Gastroesophageal sphincter (tissue), 3 donors: Measurements from ENCODE around the gene CNNM2.

Experiments
- EP300 ChIP-seq: sonication (generic); formaldehyde crosslinking; IDR thresholded peaks from one replicate; pipeline ENCODE4 v1.6.1; 2017; ENCODE audit warnings: antibody characterized with exemption, mild to moderate bottlenecking
- POLR2AphosphoS5 ChIP-seq: sonication (generic); formaldehyde crosslinking; IDR thresholded peaks from one replicate; pipeline ENCODE4 v1.6.1; 2017; ENCODE audit warnings: antibody characterized with exemption
- TF ChIP-seq, protein P1 (sequence below), 4 experiments: fragments of 200-600 bp in 2 of 4; fragments of 450-650 bp in 2 of 4; sonication (generic) in 1 of 4; IDR thresholded peaks; one replicate each; pipeline ENCODE4 v1.5.1; 2017 to 2019; ENCODE audit warnings: antibody characterized with exemption in 4 of 4, mild to moderate bottlenecking in 2 of 4, moderate library complexity in 2 of 4

GRCh38 chr10:103139803-103140202 lies 221.7 kb downstream of the CNNM2 start:
- TF ChIP-seq, protein P1, sequence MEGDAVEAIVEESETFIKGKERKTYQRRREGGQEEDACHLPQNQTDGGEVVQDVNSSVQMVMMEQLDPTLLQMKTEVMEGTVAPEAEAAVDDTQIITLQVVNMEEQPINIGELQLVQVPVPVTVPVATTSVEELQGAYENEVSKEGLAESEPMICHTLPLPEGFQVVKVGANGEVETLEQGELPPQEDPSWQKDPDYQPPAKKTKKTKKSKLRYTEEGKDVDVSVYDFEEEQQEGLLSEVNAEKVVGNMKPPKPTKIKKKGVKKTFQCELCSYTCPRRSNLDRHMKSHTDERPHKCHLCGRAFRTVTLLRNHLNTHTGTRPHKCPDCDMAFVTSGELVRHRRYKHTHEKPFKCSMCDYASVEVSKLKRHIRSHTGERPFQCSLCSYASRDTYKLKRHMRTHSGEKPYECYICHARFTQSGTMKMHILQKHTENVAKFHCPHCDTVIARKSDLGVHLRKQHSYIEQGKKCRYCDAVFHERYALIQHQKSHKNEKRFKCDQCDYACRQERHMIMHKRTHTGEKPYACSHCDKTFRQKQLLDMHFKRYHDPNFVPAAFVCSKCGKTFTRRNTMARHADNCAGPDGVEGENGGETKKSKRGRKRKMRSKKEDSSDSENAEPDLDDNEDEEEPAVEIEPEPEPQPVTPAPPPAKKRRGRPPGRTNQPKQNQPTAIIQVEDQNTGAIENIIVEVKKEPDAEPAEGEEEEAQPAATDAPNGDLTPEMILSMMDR (IDR thresholded peaks at IDR 0.05), result no peak
- TF ChIP-seq POLR2AphosphoS5 (no peak), EP300 (no peak)
